ENCODE results near the gene ISLR. TPM values are rescaled to one million over a fixed set of nuclear protein-coding genes. Genes with fewer than 3 reads are reported as not detected.
A peak's percentile ranks its signal among the peaks of the same experiment; 100 is the strongest.

The ISLR gene
- total RNA-seq, 1 donor: 106 TPM

DNA sequence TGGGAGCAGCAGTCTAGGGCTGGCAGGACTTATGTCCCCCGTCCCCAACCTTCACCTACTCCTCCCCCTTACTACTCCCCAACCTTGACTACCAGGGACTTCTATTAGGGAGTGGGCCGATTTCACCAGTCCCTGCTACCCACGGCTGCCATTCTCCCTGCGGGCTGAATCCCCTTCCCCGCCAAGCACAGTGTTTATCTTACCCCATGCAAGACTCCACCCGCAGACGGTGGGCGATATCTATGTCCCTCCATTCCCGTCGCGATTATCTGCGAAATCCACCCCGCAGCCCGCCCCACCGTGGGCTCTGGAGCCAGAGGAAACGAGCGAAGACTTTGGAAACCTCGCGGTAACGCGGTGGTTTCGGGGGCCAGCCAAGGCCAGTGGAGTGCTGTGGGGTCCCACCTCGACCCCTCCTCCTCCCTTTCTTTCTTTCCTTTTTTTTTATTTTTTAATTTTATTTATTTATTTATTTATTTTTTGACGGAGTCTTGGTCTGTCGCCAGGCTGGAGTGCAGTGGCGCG, 38.4 kb upstream of the ISLR start:
- no peaks in the 10 kb centered on the region for H3K36me3 ChIP-seq (ENCODE audit: insufficient read depth, low read length)
- H3K4me3 ChIP-seq (ENCODE audit: insufficient read depth, low read length): no peak overlapping the region
- no peak for DNase-seq (ENCODE audit: insufficient read length, low spot score, missing footprints)
- H3K27ac ChIP-seq (ENCODE audit: low read depth, low read length): no peak overlapping the region
- H3K27me3 ChIP-seq (ENCODE audit: insufficient read depth, low read length): peaks cover 73% of the 10 kb centered on the region
- no peak overlapping the region for H2AFZ ChIP-seq (ENCODE audit: low read length)
- peaks cover 2% of the 10 kb centered on the region for H3K9me3 ChIP-seq (ENCODE audit: low read depth, low read length)
- no peak for TF ChIP-seq CTCF (IDR thresholded peaks at IDR 0.05; ENCODE audit: extremely low read depth, low read depth, low read length)
- no peak overlapping the region for H3K4me2 ChIP-seq (ENCODE audit: insufficient read depth, low read length)
- H4K20me1 ChIP-seq (ENCODE audit: insufficient read depth, low read length): peaks cover 3% of the 10 kb centered on the region
- H3K79me2 ChIP-seq (ENCODE audit: insufficient read depth, low read length): no peaks in the 10 kb centered on the region
- peaks cover 5% of the 10 kb centered on the region for H3K4me1 ChIP-seq (ENCODE audit: insufficient read depth, low read length)

GRCh38 chr15:74136540-74136813, 37.0 kb upstream of the ISLR start:
- Histone ChIP-seq H3K27ac (ENCODE audit: low read depth, low read length) (no peak overlapping the region), H3K36me3 (ENCODE audit: insufficient read depth, low read length) (no peaks in the 10 kb centered on the region), H3K79me2 (ENCODE audit: insufficient read depth, low read length) (no peaks in the 10 kb centered on the region), H4K20me1 (ENCODE audit: insufficient read depth, low read length) (peaks cover 2% of the 10 kb centered on the region), H3K27me3 (ENCODE audit: insufficient read depth, low read length) (peaks cover 63% of the 10 kb centered on the region), H3K9me3 (ENCODE audit: low read depth, low read length) (peaks cover 2% of the 10 kb centered on the region), H3K4me3 (ENCODE audit: insufficient read depth, low read length) (peak overlapping the region; percentile 58), H3K4me2 (ENCODE audit: insufficient read depth, low read length) (peak overlapping the region; percentile 64), H2AFZ (ENCODE audit: low read length) (no peak overlapping the region), H3K4me1 (ENCODE audit: insufficient read depth, low read length) (peaks cover 5% of the 10 kb centered on the region)
- DNase-seq (ENCODE audit: insufficient read length, low spot score, missing footprints): peak; percentile 86
- no peak for TF ChIP-seq CTCF (IDR thresholded peaks at IDR 0.05; ENCODE audit: extremely low read depth, low read depth, low read length)

DNA sequence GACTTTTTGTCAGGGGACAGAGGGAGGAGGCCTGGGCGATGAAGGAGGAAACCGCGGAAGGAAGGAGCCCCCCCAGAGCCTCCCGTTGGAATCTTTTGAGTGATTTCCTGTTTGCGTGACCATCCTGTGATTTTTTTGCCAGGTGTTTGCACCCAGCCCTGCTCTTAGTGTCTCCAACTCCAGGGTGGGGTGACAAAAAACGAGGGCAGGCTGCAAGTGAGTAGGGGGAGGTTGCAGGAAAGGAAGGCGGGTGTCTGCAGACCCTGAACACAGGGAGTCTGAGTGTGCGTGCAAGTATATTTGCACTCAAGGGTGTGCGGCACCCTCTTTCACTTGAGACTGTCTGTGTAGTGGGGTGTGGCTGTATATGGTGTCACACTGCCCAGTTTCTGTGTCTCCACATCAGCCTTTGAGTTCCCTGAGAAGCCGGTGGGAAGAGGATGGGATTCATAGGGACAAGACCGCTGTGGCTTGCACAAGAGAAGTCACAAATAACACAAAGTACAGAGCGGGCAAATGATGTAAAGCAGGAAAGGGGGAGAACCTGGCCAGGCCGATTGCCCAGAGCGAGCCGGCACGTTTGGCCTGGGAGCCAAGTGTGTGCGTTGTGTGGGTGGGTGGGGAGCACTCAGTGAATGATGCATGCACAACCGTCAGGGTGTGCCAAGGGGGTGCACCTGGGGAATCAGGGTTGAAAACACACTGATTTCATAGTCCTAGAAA, 36.5 kb upstream of the ISLR start:
- Histone ChIP-seq H3K79me2 (ENCODE audit: insufficient read depth, low read length) (no peaks in the 10 kb centered on the region), H3K4me1 (ENCODE audit: insufficient read depth, low read length) (peaks cover 5% of the 10 kb centered on the region), H3K4me2 (ENCODE audit: insufficient read depth, low read length) (peak overlapping the region; percentile 64), H3K36me3 (ENCODE audit: insufficient read depth, low read length) (no peaks in the 10 kb centered on the region), H3K27ac (ENCODE audit: low read depth, low read length) (no peak overlapping the region), H3K27me3 (ENCODE audit: insufficient read depth, low read length) (peaks cover 58% of the 10 kb centered on the region), H3K4me3 (ENCODE audit: insufficient read depth, low read length) (peak overlapping the region; percentile 58), H3K9me3 (ENCODE audit: low read depth, low read length) (peaks cover 2% of the 10 kb centered on the region), H2AFZ (ENCODE audit: low read length) (no peak overlapping the region), H4K20me1 (ENCODE audit: insufficient read depth, low read length) (no peaks in the 10 kb centered on the region)
- TF ChIP-seq CTCF (IDR thresholded peaks at IDR 0.05; ENCODE audit: extremely low read depth, low read depth, low read length): no peak
- DNase-seq (ENCODE audit: insufficient read length, low spot score, missing footprints): no peak

GRCh38 chr15:74137537-74137894, 36.0 kb upstream of the ISLR start:
- H3K27ac ChIP-seq (ENCODE audit: low read depth, low read length): no peak overlapping the region
- H3K4me2 ChIP-seq (ENCODE audit: insufficient read depth, low read length): no peak overlapping the region
- H3K79me2 ChIP-seq (ENCODE audit: insufficient read depth, low read length): no peaks in the 10 kb centered on the region
- H2AFZ ChIP-seq (ENCODE audit: low read length): no peak overlapping the region
- H3K36me3 ChIP-seq (ENCODE audit: insufficient read depth, low read length): no peaks in the 10 kb centered on the region
- H4K20me1 ChIP-seq (ENCODE audit: insufficient read depth, low read length): no peaks in the 10 kb centered on the region
- H3K4me1 ChIP-seq (ENCODE audit: insufficient read depth, low read length): peaks cover 5% of the 10 kb centered on the region
- peaks cover 2% of the 10 kb centered on the region for H3K9me3 ChIP-seq (ENCODE audit: low read depth, low read length)
- no peak for TF ChIP-seq CTCF (IDR thresholded peaks at IDR 0.05; ENCODE audit: extremely low read depth, low read depth, low read length)
- no peak for DNase-seq (ENCODE audit: insufficient read length, low spot score, missing footprints)
- H3K4me3 ChIP-seq (ENCODE audit: insufficient read depth, low read length): no peak overlapping the region
- H3K27me3 ChIP-seq (ENCODE audit: insufficient read depth, low read length): peaks cover 53% of the 10 kb centered on the region
